Erythroblast (primary cell): Measurements from ENCODE around the gene DDIT3.
"Not testable (repeated sequence)": the region's sequence is repeated elsewhere in the genome, so short reads cannot be mapped to it uniquely, and the experiment has no call there.

Source experiments
- DNase-seq, 2 experiments: peaks; one replicate each; lab custom pipeline; 2025; lab: John Stamatoyannopoulos, UW
- GATA1 ChIP-seq: IDR thresholded peaks from 2 replicates; pipeline ENCODE4 v1.6.1; 2011; ENCODE audit warnings: low read depth, mild to moderate bottlenecking, control low read depth, low read length, moderate library complexity
- POLR2A ChIP-seq: IDR thresholded peaks from 2 replicates; pipeline ENCODE4 v1.6.1; 2011; ENCODE audit warnings: mild to moderate bottlenecking, low read length

DDIT3 gene

GRCh38 chr12:57498571-57498970 is 21.7 kb downstream of the DDIT3 start:
- no peak for TF ChIP-seq GATA1
- no peak for TF ChIP-seq POLR2A
- DNase-seq = no peak

GRCh38 chr12:57498132-57498502 is 22.2 kb downstream of the DDIT3 start:
- no peak for TF ChIP-seq GATA1
- no peak for TF ChIP-seq POLR2A
- DNase-seq = no peak

GRCh38 chr12:57497223-57498131 is 22.8 kb downstream of the DDIT3 start:
- DNase-seq = no peak
- no peak for TF ChIP-seq GATA1

- DNase-seq = no peak
- TF ChIP-seq GATA1 (no peak), POLR2A (no peak)
These were observed 23.5 kb downstream of the DDIT3 start for GRCh38 chr12:57496822-57497221.

GRCh38 chr12:57495051-57495701 is 25.1 kb downstream of the DDIT3 start:
- DNase-seq = not testable (repeated sequence)

GRCh38 chr12:57491393-57492280 is 28.7 kb downstream of the DDIT3 start:
- DNase-seq = peak; percentile 58 to 68
- no peak for TF ChIP-seq POLR2A
- TF ChIP-seq GATA1 = no peak

GRCh38 chr12:57490126-57490525 is 30.2 kb downstream of the DDIT3 start:
- TF ChIP-seq POLR2A (no peak), GATA1 (no peak)
- no peak for DNase-seq

- no peak for TF ChIP-seq POLR2A
- TF ChIP-seq GATA1 = no peak
These were observed 31.1 kb downstream of the DDIT3 start for GRCh38 chr12:57489157-57489641.

GRCh38 chr12:57488402-57489156 is 31.7 kb downstream of the DDIT3 start:
- peak; percentile 70 to 72 for DNase-seq
- no peak for TF ChIP-seq GATA1
- no peak for TF ChIP-seq POLR2A

More at GRCh38 chr12:57489157-57489641, 31.1 kb downstream of the DDIT3 start:
- DNase-seq = no peak

GRCh38 chr12:57487597-57488401 is 32.5 kb downstream of the DDIT3 start, which contains the start of gene MARS1:
Gene MARS1, plus strand, starts transcription at chr12:57488068. Its CDS starts 23 bp downstream, at chr12:57488091.
- TF ChIP-seq POLR2A (peak; percentile 93), GATA1 (no peak)
- DNase-seq = peak; percentile 96 to 97

GRCh38 chr12:57487055-57487596 is 33.2 kb downstream of the DDIT3 start:
- TF ChIP-seq GATA1 (no peak), POLR2A (no peak)
- no peak for DNase-seq

- no peak for DNase-seq
- TF ChIP-seq GATA1 (no peak), POLR2A (no peak)
These were observed 34.6 kb downstream of the DDIT3 start for GRCh38 chr12:57485695-57486094.
